Activated CD4-positive, alpha-beta T cell treated with anti-CD3 and anti-CD28 coated beads, Interleukin-2, amount 10 ng/mL, durations not matched to agents 7 days and 5 days (primary cell): ENCODE results near the gene HEATR5B. TPM values are rescaled to one million over a fixed set of nuclear protein-coding genes. Genes with fewer than 3 reads are reported as not detected.
"Not testable (repeated sequence)": the region's sequence is repeated elsewhere in the genome, so short reads cannot be mapped to it uniquely, and the experiment has no call there.

Source experiments
- CTCF ChIA-PET: fragments of 350-600 bp; sonication (Branson Sonifier 250); formaldehyde crosslinking; loops from one replicate; lab custom pipeline; 2021; ENCODE audit warnings: antibody characterized with exemption; lab: Charles Lee
- POLR2A ChIA-PET: fragments of 350-600 bp; sonication (Branson Sonifier 250); formaldehyde crosslinking; loops from one replicate; lab custom pipeline; 2021; ENCODE audit warnings: antibody characterized with exemption; lab: Charles Lee
- DNase-seq: peaks from one replicate; pipeline ENCODE4 v3.0.0-alpha.2; 2020
- H3K27ac Mint-ChIP-seq: one replicate; pipeline ENCODE4 v1.8.0; 2021; ENCODE audit warnings: mild to moderate bottlenecking, moderate library complexity, mixed read lengths
- H3K27me3 Mint-ChIP-seq: one replicate; pipeline ENCODE4 v1.8.0; 2021; ENCODE audit warnings: mixed read lengths
- H3K36me3 Mint-ChIP-seq: one replicate; pipeline ENCODE4 v1.8.0; 2021; ENCODE audit warnings: low read depth, mixed read lengths
- H3K4me1 Mint-ChIP-seq: one replicate; pipeline ENCODE4 v1.8.0; 2021; ENCODE audit warnings: mixed read lengths
- H3K4me3 Mint-ChIP-seq: one replicate; pipeline ENCODE4 v1.8.0; 2021; ENCODE audit warnings: mild to moderate bottlenecking, moderate library complexity, mixed read lengths
- H3K9me3 Mint-ChIP-seq: one replicate; pipeline ENCODE4 v1.8.0; 2021; ENCODE audit warnings: mixed read lengths
- total RNA-seq, 2 experiments: library from RNA; stranded (reverse); gene quantifications; one replicate each; pipeline ENCODE4 v1.2.3, GENCODE V29; 2021

Gene HEATR5B
- total RNA-seq, 2 experiments from 2014 or later: 21.4 to 21.8 TPM

DNA sequence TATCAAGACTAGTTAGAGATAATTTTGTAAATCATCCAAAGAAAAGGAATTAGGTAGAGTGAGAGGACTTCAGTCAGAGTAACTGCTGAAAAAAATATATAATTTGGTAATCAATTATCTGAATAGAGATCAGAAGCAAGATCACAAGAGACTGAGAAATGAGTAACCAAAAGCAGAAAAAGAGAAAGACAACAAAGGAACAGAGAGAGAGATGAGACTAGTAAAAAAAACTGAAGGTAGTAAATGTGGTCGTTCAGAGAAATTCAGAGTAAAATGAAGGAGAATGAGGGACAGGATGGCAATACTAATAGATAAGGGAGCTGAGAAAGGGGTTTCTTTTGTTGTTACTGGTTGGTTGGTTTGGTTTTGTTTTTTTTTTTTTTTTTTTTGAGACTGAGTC is 134.3 kb downstream of the HEATR5B start:
- Mint-ChIP-seq H3K36me3 (peaks cover 6% of the 10 kb centered on the region), H3K9me3 (no peaks in the 10 kb centered on the region), H3K27ac (no peak overlapping the region), H3K4me1 (peaks cover 13% of the 10 kb centered on the region), H3K27me3 (no peaks in the 10 kb centered on the region), H3K4me3 (no peak overlapping the region)
- ChIA-PET CTCF (no interaction called here), POLR2A (no interaction called here)
- DNase-seq: no peak

DNA sequence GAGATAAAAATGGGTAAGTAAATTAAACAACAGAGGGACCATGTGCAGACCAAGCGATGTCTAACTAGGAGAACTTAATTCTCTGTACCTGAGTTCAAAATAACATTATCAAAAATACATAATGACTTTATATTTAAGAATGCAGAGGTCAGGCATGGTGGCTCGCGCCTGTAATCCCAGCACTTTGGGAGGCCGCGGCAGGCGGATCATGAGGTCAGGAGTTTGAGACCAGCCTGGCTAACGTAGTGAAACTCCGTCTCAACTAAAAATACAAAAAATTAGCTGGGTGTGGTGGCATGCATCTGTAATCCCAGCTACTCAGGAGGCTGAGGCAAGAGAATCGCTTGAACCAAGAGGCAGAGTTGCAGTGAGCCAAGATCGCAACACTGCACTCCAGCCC is 138.9 kb downstream of the HEATR5B start:
- DNase-seq: not testable (repeated sequence)

DNA sequence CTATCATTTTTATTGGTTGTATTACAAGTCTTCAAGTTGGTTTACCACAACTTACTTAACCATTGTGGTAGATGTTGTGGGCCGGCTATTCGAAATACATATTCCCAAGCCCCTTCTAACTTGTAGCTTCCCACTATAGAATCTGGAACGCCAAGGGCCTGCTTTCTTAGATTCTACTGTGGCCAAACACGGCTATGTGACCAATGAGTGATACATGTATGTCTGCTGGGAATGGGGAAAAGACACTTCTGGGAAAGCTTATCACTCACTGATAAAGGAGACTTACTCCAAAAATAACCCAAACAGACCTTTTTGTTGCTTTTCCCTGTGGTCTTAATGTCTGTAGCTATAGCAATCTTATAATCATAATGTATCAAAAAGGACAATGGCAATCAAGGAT is 142.3 kb downstream of the HEATR5B start:
- Mint-ChIP-seq H3K4me3 (no peak overlapping the region), H3K27me3 (no peaks in the 10 kb centered on the region), H3K27ac (no peak overlapping the region), H3K4me1 (no peaks in the 10 kb centered on the region), H3K36me3 (peaks cover 5% of the 10 kb centered on the region), H3K9me3 (no peaks in the 10 kb centered on the region)
- ChIA-PET POLR2A (no interaction called here), CTCF (no interaction called here)
- DNase-seq: no peak

More for the DNA sequence above, 138.9 kb downstream of the HEATR5B start:
- H3K27ac Mint-ChIP-seq, H3K36me3 Mint-ChIP-seq, H3K4me1 Mint-ChIP-seq, POLR2A ChIA-PET, H3K4me3 Mint-ChIP-seq, H3K27me3 Mint-ChIP-seq, CTCF ChIA-PET, H3K9me3 Mint-ChIP-seq: not testable (repeated sequence)

- H3K4me1 Mint-ChIP-seq, DNase-seq, H3K27ac Mint-ChIP-seq, H3K36me3 Mint-ChIP-seq, H3K27me3 Mint-ChIP-seq, H3K4me3 Mint-ChIP-seq, H3K9me3 Mint-ChIP-seq, CTCF ChIA-PET: not testable (repeated sequence)
- POLR2A ChIA-PET: interaction anchor here (0.7 kb wide), 1 partner anchor 101 kb away, joined by 3 read pairs; no protein-coding TSS in a partner anchor
Measured at GRCh38 chr2:36936526-36936925, 147.6 kb downstream of the HEATR5B start.

DNA sequence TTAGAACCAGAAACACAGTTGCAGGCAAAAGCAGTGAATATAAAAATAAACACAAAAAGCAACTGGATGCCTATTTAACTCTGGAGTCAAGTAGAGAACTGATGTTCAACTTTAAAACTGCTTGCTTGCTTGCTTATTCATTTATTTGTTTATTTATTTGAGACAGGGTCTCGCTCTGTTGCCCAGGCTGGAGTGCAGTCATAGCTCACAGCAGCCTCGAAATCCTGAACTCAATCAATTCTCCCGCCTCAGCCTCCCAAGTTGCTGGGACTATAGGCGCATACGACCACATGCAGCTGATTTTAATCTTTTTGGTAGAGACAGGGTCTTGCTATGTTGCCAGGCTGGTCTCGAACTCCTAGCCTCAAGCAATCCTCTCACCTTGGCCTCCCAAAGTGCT is 152.5 kb downstream of the HEATR5B start:
- H3K4me1 Mint-ChIP-seq: peaks cover 13% of the 10 kb centered on the region
- DNase-seq, H3K27ac Mint-ChIP-seq, H3K27me3 Mint-ChIP-seq, H3K9me3 Mint-ChIP-seq, H3K4me3 Mint-ChIP-seq, POLR2A ChIA-PET, H3K36me3 Mint-ChIP-seq: not testable (repeated sequence)
- CTCF ChIA-PET: interaction anchor here (0.7 kb wide), 1 partner anchor 8 kb away, joined by 3 read pairs; no protein-coding TSS in a partner anchor

Other genes with a start within 250 kb of the HEATR5B start
- 10 to 100 TPM; 39.4 to 39.5 TPM for gene STRN, start 117.8 kb downstream of the HEATR5B start, total RNA-seq
- 10 to 100 TPM in 1 of 2 experiments, 1 to 10 TPM in 1; 9.8 to 10.3 TPM for gene GPATCH11, start 146 bp upstream of the HEATR5B start, total RNA-seq
- 100 to 1,000 TPM; 119 to 129 TPM for gene EIF2AK2, start 72.6 kb upstream of the HEATR5B start, total RNA-seq
- not detected for gene SULT6B1, start 104.3 kb upstream of the HEATR5B start, total RNA-seq
- 10 to 100 TPM; 37.5 to 38.5 TPM for gene CEBPZOS, start 112.1 kb upstream of the HEATR5B start, total RNA-seq
- 10 to 100 TPM; 53.5 to 56.9 TPM for gene CEBPZ, start 147.2 kb upstream of the HEATR5B start, total RNA-seq
- gene NDUFAF7, start 147.3 kb upstream of the HEATR5B start, total RNA-seq: 10 to 100 TPM; 17.9 to 21.7 TPM
- gene PRKD3, start 240.5 kb upstream of the HEATR5B start, total RNA-seq: 10 to 100 TPM in 1 of 2 experiments, 1 to 10 TPM in 1; 9.3 to 13.4 TPM